B cell (primary cell): ENCODE data around the gene ECE1.
"Not testable (repeated sequence)": the region's sequence is repeated elsewhere in the genome, so short reads cannot be mapped to it uniquely, and the experiment has no call there.

Experiments used
- EZH2 ChIP-seq: IDR thresholded peaks from 2 replicates; pipeline ENCODE4 v1.6.1; 2012; ENCODE audit warnings: borderline replicate concordance, low read depth, mild to moderate bottlenecking, moderate library complexity, low read length; ENCODE audit not compliant: insufficient read depth, poor library complexity, severe bottlenecking
- TF ChIP-seq, protein P1 (sequence below): fragments of 200-600 bp; IDR thresholded peaks from one replicate; pipeline ENCODE4 v1.8.0; 2022; ENCODE audit warnings: antibody characterized with exemption, mild to moderate bottlenecking

DNA sequence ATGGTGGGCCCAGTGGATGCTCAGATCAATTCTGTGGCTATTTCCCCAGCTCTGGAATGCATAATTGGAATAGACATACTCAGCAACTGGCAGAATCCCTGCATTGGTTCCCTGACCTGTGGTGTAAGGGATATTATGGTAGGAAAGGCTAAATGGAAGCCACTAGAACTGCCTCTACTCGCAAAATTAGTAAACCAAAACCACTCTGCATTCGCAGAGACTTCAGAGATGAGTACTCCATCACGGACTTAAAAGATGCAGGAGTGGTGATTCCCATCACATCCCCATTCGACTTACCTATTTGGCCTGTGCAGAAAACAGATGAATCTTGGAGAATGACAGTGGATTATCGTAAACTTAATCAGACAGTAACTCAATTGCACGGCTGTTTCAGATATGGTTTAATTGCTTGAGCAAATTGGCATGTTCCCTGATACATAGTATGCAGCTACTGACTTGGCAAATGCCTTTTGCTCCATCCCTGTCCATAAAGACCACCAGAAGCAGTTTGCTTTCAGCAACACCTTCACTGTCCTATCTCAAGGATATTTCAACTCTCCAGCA is 82.0 kb downstream of the ECE1 start:
- TF ChIP-seq, protein P1, sequence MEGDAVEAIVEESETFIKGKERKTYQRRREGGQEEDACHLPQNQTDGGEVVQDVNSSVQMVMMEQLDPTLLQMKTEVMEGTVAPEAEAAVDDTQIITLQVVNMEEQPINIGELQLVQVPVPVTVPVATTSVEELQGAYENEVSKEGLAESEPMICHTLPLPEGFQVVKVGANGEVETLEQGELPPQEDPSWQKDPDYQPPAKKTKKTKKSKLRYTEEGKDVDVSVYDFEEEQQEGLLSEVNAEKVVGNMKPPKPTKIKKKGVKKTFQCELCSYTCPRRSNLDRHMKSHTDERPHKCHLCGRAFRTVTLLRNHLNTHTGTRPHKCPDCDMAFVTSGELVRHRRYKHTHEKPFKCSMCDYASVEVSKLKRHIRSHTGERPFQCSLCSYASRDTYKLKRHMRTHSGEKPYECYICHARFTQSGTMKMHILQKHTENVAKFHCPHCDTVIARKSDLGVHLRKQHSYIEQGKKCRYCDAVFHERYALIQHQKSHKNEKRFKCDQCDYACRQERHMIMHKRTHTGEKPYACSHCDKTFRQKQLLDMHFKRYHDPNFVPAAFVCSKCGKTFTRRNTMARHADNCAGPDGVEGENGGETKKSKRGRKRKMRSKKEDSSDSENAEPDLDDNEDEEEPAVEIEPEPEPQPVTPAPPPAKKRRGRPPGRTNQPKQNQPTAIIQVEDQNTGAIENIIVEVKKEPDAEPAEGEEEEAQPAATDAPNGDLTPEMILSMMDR = not testable (repeated sequence)
- not testable (repeated sequence) for TF ChIP-seq EZH2
